CD4-positive, alpha-beta T cell treated with Interleukin-15 for 1 hour (primary cell): Measurements from ENCODE around the gene IFITM1.
"Not testable (repeated sequence)": the region's sequence is repeated elsewhere in the genome, so short reads cannot be mapped to it uniquely, and the experiment has no call there.

ENCODE experiments used
- DNase-seq: peaks from one replicate; pipeline ENCODE4 v3.0.0-alpha.2; 2020

IFITM1 gene

DNA sequence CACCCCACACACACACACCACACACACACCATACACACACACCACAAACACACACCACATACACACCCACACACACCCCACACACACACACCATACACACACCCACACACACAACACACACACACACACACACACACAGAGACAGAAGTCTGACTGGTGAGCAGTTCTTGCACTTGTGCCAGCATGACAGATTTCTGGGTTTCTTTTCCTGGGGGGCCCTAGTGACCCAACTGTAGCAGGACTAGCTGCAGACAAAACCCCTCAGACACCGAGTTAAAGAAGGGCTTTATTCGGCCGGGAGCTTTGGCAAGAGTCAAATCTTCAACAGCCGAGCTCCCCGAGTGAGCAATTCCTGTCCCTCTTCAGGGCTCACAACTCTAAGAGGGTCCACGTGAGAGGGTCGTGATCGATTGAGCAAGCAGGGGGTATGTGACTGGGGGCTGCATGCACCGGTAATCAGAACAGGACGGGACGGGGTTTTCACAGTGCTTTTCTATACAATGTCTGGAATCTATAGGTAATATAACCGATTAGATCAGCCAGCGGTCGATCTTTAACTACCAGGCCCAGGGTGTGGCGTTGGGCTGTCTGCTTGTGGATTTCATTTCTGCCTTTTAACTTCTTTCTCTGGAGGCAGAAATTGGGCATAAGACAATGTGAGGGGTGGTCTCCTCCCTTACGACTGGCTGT lies 36.3 kb downstream of the IFITM1 start:
- not testable (repeated sequence) for DNase-seq

DNA sequence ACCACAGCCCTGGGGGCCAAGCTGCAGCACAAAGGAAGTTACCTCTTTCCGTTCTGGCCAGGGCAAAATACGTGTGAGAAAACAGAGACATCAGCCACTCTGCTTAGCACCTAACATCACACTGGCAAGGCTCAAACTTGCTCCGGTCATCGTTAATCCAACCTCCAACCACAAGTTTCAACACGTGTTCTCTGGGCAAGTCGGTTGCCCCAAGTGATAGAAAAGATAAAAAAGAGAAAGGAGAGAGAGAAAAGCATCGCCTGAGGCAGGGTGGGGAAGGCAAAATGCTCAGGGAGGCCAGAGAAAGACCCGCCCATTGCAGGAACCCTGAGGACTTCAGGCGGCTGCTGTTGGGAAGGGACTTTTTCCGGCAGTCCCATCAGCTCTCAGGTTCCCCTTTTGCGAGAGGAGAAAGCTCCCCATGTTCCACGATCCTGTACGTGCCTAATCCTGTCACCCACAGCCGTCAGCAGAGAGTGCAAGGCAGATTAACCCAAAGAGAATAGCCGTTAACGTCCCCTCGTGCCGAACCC lies 36.9 kb downstream of the IFITM1 start:
- peak; percentile 34 for DNase-seq

DNA sequence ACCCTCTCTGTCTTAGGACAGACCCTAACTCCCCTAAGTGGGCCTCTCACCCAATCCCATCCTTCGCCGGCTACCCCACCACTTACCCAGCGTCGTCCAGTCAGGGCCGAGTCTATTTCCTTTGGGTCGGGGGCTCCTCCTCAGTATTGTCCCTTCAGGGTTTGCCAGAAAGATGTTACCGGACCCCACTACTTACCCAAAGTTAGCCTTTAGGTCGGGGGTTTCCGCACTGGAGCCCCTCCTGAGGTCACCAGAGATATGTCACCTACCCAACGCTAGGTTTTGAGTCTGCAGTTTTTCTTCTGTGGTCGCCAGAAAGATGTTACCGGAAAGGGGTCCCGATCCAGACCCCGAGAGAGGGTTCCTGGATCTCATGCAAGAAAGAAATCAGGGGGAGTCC lies 37.6 kb downstream of the IFITM1 start:
- DNase-seq: no peak

GRCh38 chr11:352456-353031 lies 38.7 kb downstream of the IFITM1 start:
- DNase-seq: no peak

- DNase-seq: no peak
These were observed 39.5 kb downstream of the IFITM1 start for GRCh38 chr11:353179-353873.

GRCh38 chr11:355581-356458 lies 42.0 kb downstream of the IFITM1 start:
- DNase-seq: peak; percentile 87

DNA sequence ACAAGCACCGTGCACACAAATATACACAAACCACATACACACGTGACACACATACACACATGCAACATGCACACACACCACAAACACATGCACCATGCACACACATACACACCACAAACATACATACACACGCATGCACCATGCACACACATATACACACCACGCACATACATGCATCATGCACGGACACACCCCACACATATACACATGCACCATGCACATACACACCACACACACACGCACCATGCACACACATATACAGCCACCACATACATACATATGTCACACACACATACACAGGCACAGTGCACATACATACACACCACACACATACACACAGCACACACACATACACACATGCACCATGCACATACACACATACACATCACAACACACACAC lies 42.8 kb downstream of the IFITM1 start:
- DNase-seq: no peak

- DNase-seq: no peak
These were observed 43.7 kb downstream of the IFITM1 start for GRCh38 chr11:357582-357981.

DNA sequence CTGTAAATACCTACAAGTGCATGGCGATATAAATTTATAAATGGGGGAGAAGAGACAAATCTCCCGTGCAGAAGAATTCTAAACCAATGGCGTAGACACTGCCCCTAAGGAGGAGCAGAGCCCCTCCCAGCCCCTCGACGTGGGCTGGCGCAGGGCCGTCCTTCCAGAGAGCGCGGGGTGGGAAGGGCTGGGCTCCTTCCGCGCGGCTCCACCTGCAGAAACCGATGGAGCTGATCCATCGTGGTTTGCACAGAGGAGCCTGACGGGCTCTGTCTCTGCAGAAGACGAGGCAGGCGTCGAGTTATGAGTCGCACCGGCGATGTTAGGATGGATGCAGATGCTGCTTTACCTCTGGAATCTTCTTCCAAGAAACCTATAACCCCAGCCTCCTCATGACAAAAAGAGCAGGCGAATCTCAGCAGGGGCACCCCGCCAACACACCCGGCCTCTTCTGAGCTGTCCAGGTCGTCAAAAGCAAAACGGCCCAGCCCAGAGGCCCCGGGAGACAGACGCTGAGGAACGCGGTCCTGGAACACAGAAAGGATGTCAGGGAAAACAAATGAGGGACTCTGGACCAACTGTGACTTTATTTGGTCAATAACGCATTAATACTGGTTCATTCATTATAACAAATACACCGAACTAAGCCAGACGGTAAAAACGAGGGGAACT lies 44.4 kb downstream of the IFITM1 start:
- DNase-seq: no peak

GRCh38 chr11:359181-359714 lies 45.4 kb downstream of the IFITM1 start:
- DNase-seq: no peak

DNA sequence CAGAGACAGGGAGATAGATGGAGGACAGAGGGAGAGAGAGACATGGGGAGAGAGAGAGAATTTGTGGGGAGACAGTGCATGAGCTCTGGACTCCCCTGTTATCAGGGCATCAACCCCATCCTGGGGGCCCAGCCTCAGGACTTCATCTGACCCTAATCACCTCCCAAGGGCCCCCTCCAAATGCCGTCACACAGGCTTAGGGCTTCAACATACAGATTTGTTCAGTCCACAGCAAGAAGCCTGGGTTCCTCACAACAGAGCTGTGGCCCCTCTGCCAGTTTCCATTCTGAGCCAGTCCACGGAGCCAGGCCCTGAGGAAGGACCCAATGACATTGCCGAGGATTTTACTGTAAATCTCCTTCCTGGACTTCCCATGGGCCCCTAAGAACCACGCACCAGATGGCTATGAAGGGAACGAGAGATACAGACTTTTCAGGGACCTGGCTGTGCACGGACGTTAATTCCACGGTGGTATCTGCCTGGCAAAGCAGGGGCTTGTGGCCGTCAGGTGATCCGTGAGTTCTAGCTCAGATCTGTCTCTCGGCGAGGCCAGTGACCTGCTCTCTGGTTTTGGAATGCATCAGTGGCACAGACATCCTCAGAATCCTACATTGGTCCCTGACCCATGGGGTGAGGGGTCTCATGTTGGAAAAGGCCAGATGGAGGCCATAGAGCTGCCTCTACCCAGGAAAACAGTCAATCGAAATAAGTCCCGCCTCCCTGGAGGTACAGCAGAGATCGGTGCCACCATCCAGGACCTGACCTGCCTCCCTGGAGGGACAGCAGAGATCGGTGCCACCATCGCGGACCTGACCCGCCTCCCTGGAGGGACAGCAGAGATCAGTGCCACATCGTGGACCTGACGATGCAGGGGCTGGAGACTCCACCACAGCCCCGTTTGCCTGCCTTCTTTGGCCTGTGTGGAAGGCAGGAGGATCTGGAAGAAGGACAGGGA lies 46.8 kb downstream of the IFITM1 start:
- DNase-seq: no peak

DNA sequence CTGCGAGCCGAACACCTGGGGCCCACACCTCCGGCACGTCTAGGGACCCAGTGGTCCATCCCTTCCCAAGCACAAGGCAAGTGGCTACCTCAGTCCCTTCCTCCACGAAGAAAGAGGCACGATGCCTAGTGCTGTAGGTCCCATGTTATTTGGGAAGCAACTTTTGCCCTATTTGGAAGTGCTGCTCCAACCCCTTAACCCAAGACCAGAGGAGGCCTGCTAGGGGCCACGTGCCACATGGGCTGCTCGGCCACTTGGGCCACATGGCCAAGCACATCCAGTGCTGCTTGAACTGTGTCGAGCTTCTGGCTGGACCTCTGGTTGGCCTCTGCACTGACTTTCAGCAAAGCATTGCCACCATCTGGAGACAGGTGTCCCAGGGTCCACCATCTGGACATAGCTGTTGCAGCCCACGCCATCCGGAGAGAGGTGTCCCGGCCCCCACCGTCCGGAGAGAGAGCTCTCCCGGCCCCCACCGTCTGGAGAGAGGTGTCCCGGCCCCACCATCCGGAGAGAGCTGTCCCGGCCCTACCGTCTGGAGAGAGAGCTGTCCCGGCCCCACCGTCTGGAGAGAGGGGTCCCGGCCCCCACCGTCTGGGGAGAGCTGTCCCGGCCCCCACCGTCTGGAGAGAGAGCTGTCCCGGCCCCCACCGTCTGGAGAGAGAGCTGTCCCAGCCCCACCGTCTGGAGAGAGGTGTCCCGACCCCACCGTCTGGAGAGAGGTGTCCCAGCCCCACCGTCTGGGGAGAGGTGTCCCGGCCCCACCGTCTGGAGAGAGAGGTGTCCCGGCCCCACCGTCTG lies 49.0 kb downstream of the IFITM1 start:
- no peak for DNase-seq

DNA sequence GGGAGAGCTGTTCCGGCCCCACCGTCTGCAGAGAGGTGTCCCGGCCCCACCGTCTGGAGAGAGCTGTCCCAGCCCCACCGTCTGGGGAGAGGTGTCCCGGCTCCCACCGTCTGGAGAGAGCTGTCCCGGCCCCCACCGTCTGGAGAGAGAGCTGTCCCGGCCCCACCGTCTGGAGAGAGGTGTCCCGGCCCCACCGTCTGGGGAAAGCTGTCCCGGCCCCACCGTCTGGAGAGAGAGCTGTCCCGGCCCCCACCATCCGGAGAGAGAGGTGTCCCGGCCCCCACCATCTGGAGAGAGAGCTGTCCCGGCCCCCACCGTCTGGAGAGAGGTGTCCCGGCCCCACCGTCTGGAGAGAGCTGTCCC lies 49.6 kb downstream of the IFITM1 start:
- DNase-seq: not testable (repeated sequence)

GRCh38 chr11:363948-364761 lies 50.3 kb downstream of the IFITM1 start:
- peak; percentile 71 for DNase-seq
